Endothelial cell of umbilical vein (primary cell): Measurements from ENCODE around the gene SH3BP4. TPM values are rescaled to one million over a fixed set of nuclear protein-coding genes. Genes with fewer than 3 reads are reported as not detected.
A peak's percentile ranks its signal among the peaks of the same experiment; 100 is the strongest.

Experiments used
- BruUV-seq: library from RNA; stranded (reverse); fragments of 400-500 nt; replicated peaks from 2 replicates; lab custom pipeline; 2021; lab: Mats Ljungman, UMichigan
- CTCF ChIA-PET: fragments of 300-600, 350-600 bp; sonication (Branson Sonifier 250); formaldehyde crosslinking; loops from one replicate; lab custom pipeline; 2021; ENCODE audit warnings: antibody characterized with exemption, inconsistent platforms; lab: Charles Lee
- POLR2A ChIA-PET: fragments of 300-600, 350-600 bp; sonication (Branson Sonifier 250); formaldehyde crosslinking; loops from one replicate; lab custom pipeline; 2021; ENCODE audit warnings: antibody characterized with exemption, inconsistent platforms; lab: Charles Lee
- DNase-seq: peaks from one replicate; pipeline ENCODE4 v3.0.0-alpha.2; 2011; ENCODE audit warnings: low read depth, low spot score
- FAIRE-seq: peaks from 2 replicates; lab custom pipeline; 2011; peaks lifted over from hg19 to GRCh38; lab: Jason Lieb, UNC
- H2AFZ ChIP-seq: 2 replicates; pipeline ENCODE4 v1.6.0; 2012; ENCODE audit warnings: low read depth, low read length, control low read depth, inconsistent platforms
- H3K27ac ChIP-seq: 2 replicates; pipeline ENCODE4 v1.5.1; 2011; ENCODE audit warnings: low read depth, mild to moderate bottlenecking, control low read depth, low read length, moderate library complexity; ENCODE audit not compliant: insufficient read depth
- H3K27me3 ChIP-seq, 2 experiments: 2 replicates each; pipeline versions ENCODE4 v1.6.0 to v1.6.1; 2011; ENCODE audit warnings: low read length in 2 of 2, mixed read lengths in 1 of 2; ENCODE audit not compliant: control insufficient read depth in 2 of 2, insufficient read depth in 2 of 2
- H3K36me3 ChIP-seq, 2 experiments: 2 replicates in 1 of 2; 3 replicates in 1 of 2; pipeline ENCODE4 v1.5.1; 2011; ENCODE audit warnings: low read length in 2 of 2, mild to moderate bottlenecking in 1 of 2, moderate library complexity in 1 of 2; ENCODE audit not compliant: control insufficient read depth in 2 of 2, insufficient read depth in 2 of 2; ENCODE audit errors: extremely low read depth in 1 of 2
- H3K4me1 ChIP-seq: 3 replicates; pipeline ENCODE4 v1.5.1; 2011; ENCODE audit warnings: mild to moderate bottlenecking, low read length; ENCODE audit not compliant: control insufficient read depth, insufficient read depth; ENCODE audit errors: extremely low read depth
- H3K4me2 ChIP-seq: 2 replicates; pipeline ENCODE4 v1.6.1; 2011; ENCODE audit warnings: low read length, control low read depth, mixed read lengths; ENCODE audit not compliant: insufficient read depth
- H3K4me3 ChIP-seq, 3 experiments: fragments of 200-600 bp in 1 of 3; sonication (generic), shearing (Covaris generic) in 1 of 3; replicated peaks in 1 of 3; 2 replicates each; pipeline ENCODE4 v1.5.1; 2011 to 2016; ENCODE audit warnings: control low read depth in 3 of 3, low read length in 3 of 3, mild to moderate bottlenecking in 2 of 3, inconsistent platforms in 1 of 3, low read depth in 1 of 3, moderate library complexity in 1 of 3; ENCODE audit not compliant: insufficient read depth in 1 of 3
- H3K79me2 ChIP-seq: 2 replicates; pipeline ENCODE4 v1.6.0; 2012; ENCODE audit warnings: low read length, inconsistent platforms; ENCODE audit not compliant: control insufficient read depth, insufficient read depth
- H3K9ac ChIP-seq: replicated peaks from 2 replicates; pipeline ENCODE3; 2011; ENCODE audit warnings: low read length, control low read depth; ENCODE audit not compliant: insufficient read depth; ENCODE audit errors: extremely low read depth
- H3K9me1 ChIP-seq: replicated peaks from 3 replicates; pipeline ENCODE4 v1.6.0; 2011; ENCODE audit warnings: mild to moderate bottlenecking, low read length; ENCODE audit not compliant: control insufficient read depth, insufficient read depth; ENCODE audit errors: extremely low read depth
- H3K9me3 ChIP-seq: replicated peaks from 2 replicates; pipeline ENCODE4 v1.5.1; 2012; ENCODE audit warnings: low read length, inconsistent platforms; ENCODE audit not compliant: control insufficient read depth, insufficient read depth
- H4K20me1 ChIP-seq: replicated peaks from 2 replicates; pipeline ENCODE3; 2011; ENCODE audit warnings: mild to moderate bottlenecking, low read length; ENCODE audit not compliant: control insufficient read depth, insufficient read depth; ENCODE audit errors: extremely low read depth
- CTCF ChIP-seq, 2 donors: IDR thresholded peaks; 1 replicate in 1 of 2; 2 replicates in 1 of 2; pipeline ENCODE4 v1.5.1; 2011; ENCODE audit warnings: low read length in 2 of 2, mild to moderate bottlenecking in 2 of 2, moderate library complexity in 2 of 2, control low read depth in 1 of 2, inconsistent platforms in 1 of 2, low read depth in 1 of 2; ENCODE audit not compliant: insufficient read depth in 1 of 2; ENCODE audit errors: extremely low read depth in 1 of 2
- EZH2 ChIP-seq: IDR thresholded peaks from 2 replicates; pipeline ENCODE4 v1.6.1; 2012; ENCODE audit warnings: borderline replicate concordance, low read depth, mild to moderate bottlenecking, moderate library complexity, low read length, inconsistent platforms; ENCODE audit not compliant: severe bottlenecking
- FOS ChIP-seq: IDR thresholded peaks from 2 replicates; pipeline ENCODE4 v1.6.1; 2011; ENCODE audit warnings: mild to moderate bottlenecking, low read length, moderate library complexity, borderline replicate concordance; ENCODE audit not compliant: insufficient read depth
- GATA2 ChIP-seq: IDR thresholded peaks from 2 replicates; pipeline ENCODE4 v1.7.0; 2011; ENCODE audit warnings: low read depth, mild to moderate bottlenecking, moderate library complexity, mixed read lengths, low read length; ENCODE audit not compliant: insufficient read length, insufficient read depth
- JUN ChIP-seq: IDR thresholded peaks from 2 replicates; pipeline ENCODE4 v1.6.1; 2011; ENCODE audit warnings: borderline replicate concordance, low read depth; ENCODE audit not compliant: insufficient read length, insufficient read depth
- MYC ChIP-seq: IDR thresholded peaks from one replicate; pipeline ENCODE4 v1.6.1; 2011; ENCODE audit warnings: mild to moderate bottlenecking, low read depth, low read length
- POLR2A ChIP-seq: IDR thresholded peaks from 2 replicates; pipeline ENCODE4 v1.6.1; 2012; ENCODE audit warnings: low read depth, mild to moderate bottlenecking, control low read depth, low read length
- POLR2AphosphoS5 ChIP-seq: IDR thresholded peaks from 2 replicates; pipeline ENCODE4 v1.6.1; 2012; ENCODE audit warnings: low read depth, mild to moderate bottlenecking, control low read depth, low read length, moderate library complexity; ENCODE audit not compliant: insufficient read depth
- dilution Hi-C: fragments of 300-500 bp; cut with MboI; formaldehyde crosslinking; loops from one replicate; pipeline ENCODE4 v1.15.0; 2019; ENCODE audit warnings: low sequenced_read_pairs; ENCODE audit not compliant: extremely low pct_ligation_motif_present
- intact Hi-C: fragments of 100-400 bp; cut with micrococcal nuclease; formaldehyde crosslinking; loops from one replicate; pipeline ENCODE4 v1.10.0; 2022
- polyA plus RNA-seq, 4 experiments: library from polyadenylated mRNA; depleted of rRNA in 3 of 4; stranded (reverse) in 3 of 4; unstranded in 1 of 4; fragments of >200 nt; gene quantifications; 2 replicates each; pipeline versions ENCODE4 v1.2.1 to v1.2.3, GENCODE V29; 2011 to 2012; ENCODE audit warnings: missing spikeins in 1 of 4
- total RNA-seq: library from RNA; stranded (reverse); gene quantifications from 2 replicates; pipeline ENCODE4 v1.2.3, GENCODE V29; 2021

The SH3BP4 gene
- total and polyA plus RNA-seq, 2 donors (not counting 3 experiments of a cell fraction or from before 2014, with no cell fraction given): 85.2 to 100.0 TPM

- no peaks in the 10 kb centered on the region for H4K20me1 ChIP-seq
- H3K79me2 ChIP-seq: peaks cover 77% of the 10 kb centered on the region
- POLR2A ChIA-PET: interaction anchor here (0.6 to 2.6 kb wide), 4 partner anchors 8 to 156 kb away, joined by 3 to 21 read pairs (median 8); no protein-coding TSS in a partner anchor
- H3K9me1 ChIP-seq: no peaks in the 10 kb centered on the region
- dilution Hi-C loops: no loop called here
- FAIRE-seq (peak; percentile 18), DNase-seq (peak; percentile 84)
- CTCF ChIA-PET: interaction anchor here (0.7 to 2.4 kb wide), 15 partner anchors 8 to 557 kb away, joined by 3 to 23 read pairs (median 8); no protein-coding TSS in a partner anchor
- peak overlapping the region; percentile 71 for H3K4me2 ChIP-seq
- peak overlapping the region; percentile 97 for H3K27ac ChIP-seq
- no peak for TF ChIP-seq POLR2A
- no peak for TF ChIP-seq JUN
- TF ChIP-seq EZH2: no peak
- TF ChIP-seq FOS: no peak
- no peak for TF ChIP-seq POLR2AphosphoS5
- no peak for TF ChIP-seq CTCF (IDR thresholded peaks at IDR 0.05; ENCODE audit: extremely low read depth in 1 of 2, insufficient read depth in 1 of 2, low read depth in 1 of 2, low read length in 2 of 2)
- TF ChIP-seq GATA2: no peak
- no peak for TF ChIP-seq MYC
- H3K27me3 ChIP-seq: no peaks in the 10 kb centered on the region
- no peaks in the 10 kb centered on the region for H3K9me3 ChIP-seq
- H3K9ac ChIP-seq: peak overlapping the region; percentile 93
- no TSS peak for BruUV-seq
- intact Hi-C loops: no loop called here
- no peak overlapping the region for H2AFZ ChIP-seq
- no peak overlapping the region for H3K4me3 ChIP-seq
- peaks cover 65% of the 10 kb centered on the region for H3K4me1 ChIP-seq
- H3K36me3 ChIP-seq: peaks cover 2 to 3% of the 10 kb centered on the region in 2 experiments
These were observed 27.7 kb downstream of the SH3BP4 start for GRCh38 chr2:234979204-234980167.
